Left ventricle myocardium superior (tissue), 1 donor: Measurements from ENCODE around the gene PARP6. TPM values are rescaled to one million over a fixed set of nuclear protein-coding genes. Genes with fewer than 3 reads are reported as not detected.
"Not testable (repeated sequence)": the region's sequence is repeated elsewhere in the genome, so short reads cannot be mapped to it uniquely, and the experiment has no call there.

Experiments
- ATAC-seq: fragments of 200-7000 bp; cut with Tn5 transposase; one replicate; pipeline ENCODE4 v1.9.1; 2020; ENCODE audit warnings: mild to moderate bottlenecking, moderate library complexity
- DNase-seq: peaks from one replicate; pipeline ENCODE4 v3.0.0-alpha.2; 2020
- intact Hi-C: fragments of 100-400 bp; cut with micrococcal nuclease; formaldehyde crosslinking; loops from one replicate; pipeline ENCODE4 v1.11.0; 2022
- total RNA-seq: library from RNA; stranded (reverse); fragmentation: NEBNext Ultra II Directional; extraction: Animal tissue kit (Norgen Biotek cat#: 25700); gene quantifications from one replicate; pipeline ENCODE4 v1.2.1, GENCODE V29; 2021
- donor health status: DM: no; HTN: yes; CAD: no; lungs with severe emphysema.

The PARP6 gene
- total RNA-seq, 1 donor from 2014 or later, result 49.6 TPM

- no peak for DNase-seq
- no peak for ATAC-seq
- intact Hi-C loops, result no loop called here
Observed at GRCh38 chr15:72284781-72285180, 12.4 kb upstream of the PARP6 start.

- DNase-seq, result no peak
- intact Hi-C loops, result no loop called here
- no peak for ATAC-seq
Observed at GRCh38 chr15:72281713-72282112, 9.4 kb upstream of the PARP6 start.

- ATAC-seq, result no peak
- no peak for DNase-seq
- intact Hi-C loops, result no loop called here
Observed at GRCh38 chr15:72280751-72281150, 8.4 kb upstream of the PARP6 start.

GRCh38 chr15:72278737-72279136 is 6.4 kb upstream of the PARP6 start:
- intact Hi-C loops, result no loop called here
- ATAC-seq (no peak), DNase-seq (no peak)

GRCh38 chr15:72276326-72276700 is 4.0 kb upstream of the PARP6 start:
- ATAC-seq (no peak), DNase-seq (no peak)
- intact Hi-C loops, result no loop called here

- intact Hi-C loops, ATAC-seq, DNase-seq: not testable (repeated sequence)
Observed at GRCh38 chr15:72275635-72276325, 3.4 kb upstream of the PARP6 start.

- intact Hi-C loops, result no loop called here
- DNase-seq, result no peak
- no peak for ATAC-seq
Observed at GRCh38 chr15:72272997-72273352, 621 bp upstream of the PARP6 start.

GRCh38 chr15:72271895-72272212 is 500 bp downstream of the PARP6 start:
- no peak for DNase-seq
- intact Hi-C loops, result no loop called here
- ATAC-seq, result peak; percentile 0

- ATAC-seq (no peak), DNase-seq (no peak)
- intact Hi-C loops, result no loop called here
Observed at GRCh38 chr15:72271221-72271620, 1.1 kb downstream of the PARP6 start.

GRCh38 chr15:72269739-72270138 is 2.6 kb downstream of the PARP6 start:
- ATAC-seq, result no peak
- intact Hi-C loops, result no loop called here
- no peak for DNase-seq

GRCh38 chr15:72265031-72265430 is 7.3 kb downstream of the PARP6 start:
- intact Hi-C loops, result no loop called here
- ATAC-seq (no peak), DNase-seq (no peak)

- no peak for ATAC-seq
- intact Hi-C loops, result no loop called here
- no peak for DNase-seq
Observed at GRCh38 chr15:72252663-72253299, 19.6 kb downstream of the PARP6 start.

GRCh38 chr15:72249142-72249810 is 23.1 kb downstream of the PARP6 start:
- ATAC-seq (no peak), DNase-seq (no peak)
- intact Hi-C loops, result no loop called here

- intact Hi-C loops, result no loop called here
- ATAC-seq (no peak), DNase-seq (no peak)
Observed at GRCh38 chr15:72248514-72248913, 23.8 kb downstream of the PARP6 start.

- no peak for ATAC-seq
- no peak for DNase-seq
- intact Hi-C loops, result no loop called here
Observed at GRCh38 chr15:72242775-72243370, 29.5 kb downstream of the PARP6 start.

GRCh38 chr15:72239652-72240051 is 32.7 kb downstream of the PARP6 start:
- intact Hi-C loops, result no loop called here
- no peak for DNase-seq
- no peak for ATAC-seq

GRCh38 chr15:72238586-72238985 is 33.8 kb downstream of the PARP6 start:
- no peak for ATAC-seq
- DNase-seq, result no peak
- intact Hi-C loops, result no loop called here

GRCh38 chr15:72237853-72238224 is 34.5 kb downstream of the PARP6 start:
- intact Hi-C loops, result no loop called here
- ATAC-seq, result no peak
- no peak for DNase-seq

- DNase-seq (peak; percentile 37), ATAC-seq (peak; percentile 78)
- intact Hi-C loops, result no loop called here
Observed at GRCh38 chr15:72237029-72237852, 35.1 kb downstream of the PARP6 start.
